MCF 10A (cell line): ENCODE data around the gene NAT10. TPM values are rescaled to one million over a fixed set of nuclear protein-coding genes. Genes with fewer than 3 reads are reported as not detected.
A peak's percentile ranks its signal among the peaks of the same experiment; 100 is the strongest.

ENCODE experiments used
- BruUV-seq: library from RNA; stranded (reverse); fragments of 400-500 nt; replicated peaks from 2 replicates; lab custom pipeline; 2021; lab: Mats Ljungman, UMichigan
- CTCF ChIA-PET: fragments of 300-600 bp; sonication (Branson Sonifier 250); formaldehyde crosslinking; extraction: SDS; loops from one replicate; lab custom pipeline; 2021; ENCODE audit warnings: antibody characterized with exemption, inconsistent platforms; lab: Yijun Ruan, JAX
- POLR2A ChIA-PET: fragments of 300-600, 350-650 bp; sonication (Branson Sonifier 250); formaldehyde crosslinking; extraction: SDS; loops from one replicate; lab custom pipeline; 2020; ENCODE audit warnings: antibody characterized with exemption, inconsistent platforms; lab: Yijun Ruan, JAX
- DNase-seq: peaks from one replicate; pipeline ENCODE4 v3.0.0-alpha.2; 2018; ENCODE audit not compliant: unreplicated experiment
- H3K27ac Mint-ChIP-seq: one replicate; pipeline ENCODE4 v1.8.0; 2022; ENCODE audit warnings: mild to moderate bottlenecking, low read depth, mixed read lengths; ENCODE audit not compliant: unreplicated experiment
- H3K27me3 Mint-ChIP-seq: one replicate; pipeline ENCODE4 v1.8.0; 2022; ENCODE audit warnings: mixed read lengths; ENCODE audit not compliant: insufficient read depth, unreplicated experiment
- H3K36me3 Mint-ChIP-seq: one replicate; pipeline ENCODE4 v1.8.0; 2022; ENCODE audit warnings: mild to moderate bottlenecking, moderate library complexity, mixed read lengths; ENCODE audit not compliant: insufficient read depth, unreplicated experiment
- H3K4me1 Mint-ChIP-seq: one replicate; pipeline ENCODE4 v1.8.0; 2022; ENCODE audit warnings: mixed read lengths; ENCODE audit not compliant: insufficient read depth, unreplicated experiment
- H3K4me3 Mint-ChIP-seq: one replicate; pipeline ENCODE4 v1.8.0; 2022; ENCODE audit warnings: mild to moderate bottlenecking, moderate library complexity, mixed read lengths; ENCODE audit not compliant: unreplicated experiment
- H3K9me3 Mint-ChIP-seq: one replicate; pipeline ENCODE4 v1.8.0; 2022; ENCODE audit warnings: mixed read lengths; ENCODE audit not compliant: unreplicated experiment
- intact Hi-C: fragments of 100-400 bp; cut with micrococcal nuclease; formaldehyde crosslinking; loops from 2 replicates; pipeline ENCODE4 v1.14.1; 2022
- total RNA-seq: library from RNA; stranded (reverse); gene quantifications from 2 replicates; pipeline ENCODE4 v1.2.3, GENCODE V29; 2022
- TF ChIP-seq, protein P1 (sequence below): fragments of 200-600 bp; IDR thresholded peaks from one replicate; pipeline ENCODE4 v1.8.0; 2022; ENCODE audit warnings: antibody characterized with exemption, mild to moderate bottlenecking; ENCODE audit not compliant: unreplicated experiment

NAT10 gene
- total RNA-seq, 1 experiment from 2014 or later: 89.5 TPM

DNA sequence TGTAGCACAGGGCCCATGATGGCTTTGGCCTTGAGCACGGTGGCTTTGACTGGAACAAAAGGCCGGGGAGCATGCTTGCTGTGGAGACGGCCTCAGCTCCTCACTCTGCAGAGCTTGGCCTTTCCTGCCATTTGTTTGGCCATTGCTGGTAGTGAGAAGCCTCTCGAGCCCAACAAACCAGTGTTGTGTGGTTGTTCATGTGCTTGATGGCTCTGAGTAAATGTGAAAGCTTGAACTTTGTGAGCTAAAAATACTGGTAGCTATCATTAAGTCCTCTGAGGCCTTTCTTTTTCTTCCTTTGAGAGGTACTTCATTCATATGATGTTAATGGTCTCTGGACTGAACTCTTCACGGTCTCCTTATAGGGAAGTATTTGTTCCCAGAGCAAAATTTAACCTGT lies 39.6 kb downstream of the NAT10 start:
- H3K36me3 Mint-ChIP-seq: peaks cover 76% of the 10 kb centered on the region
- ChIA-PET CTCF (interaction anchor here (1.1 kb wide), 1 partner anchor 149 kb away, joined by 3 read pairs; no protein-coding TSS in a partner anchor), POLR2A (interaction anchor here (0.7 kb wide), 1 partner anchor 11 kb away, joined by 3 read pairs; no protein-coding TSS in a partner anchor)
- no peaks in the 10 kb centered on the region for H3K4me1 Mint-ChIP-seq
- no TSS peak for BruUV-seq
- intact Hi-C loops: no loop called here
- TF ChIP-seq, protein P1, sequence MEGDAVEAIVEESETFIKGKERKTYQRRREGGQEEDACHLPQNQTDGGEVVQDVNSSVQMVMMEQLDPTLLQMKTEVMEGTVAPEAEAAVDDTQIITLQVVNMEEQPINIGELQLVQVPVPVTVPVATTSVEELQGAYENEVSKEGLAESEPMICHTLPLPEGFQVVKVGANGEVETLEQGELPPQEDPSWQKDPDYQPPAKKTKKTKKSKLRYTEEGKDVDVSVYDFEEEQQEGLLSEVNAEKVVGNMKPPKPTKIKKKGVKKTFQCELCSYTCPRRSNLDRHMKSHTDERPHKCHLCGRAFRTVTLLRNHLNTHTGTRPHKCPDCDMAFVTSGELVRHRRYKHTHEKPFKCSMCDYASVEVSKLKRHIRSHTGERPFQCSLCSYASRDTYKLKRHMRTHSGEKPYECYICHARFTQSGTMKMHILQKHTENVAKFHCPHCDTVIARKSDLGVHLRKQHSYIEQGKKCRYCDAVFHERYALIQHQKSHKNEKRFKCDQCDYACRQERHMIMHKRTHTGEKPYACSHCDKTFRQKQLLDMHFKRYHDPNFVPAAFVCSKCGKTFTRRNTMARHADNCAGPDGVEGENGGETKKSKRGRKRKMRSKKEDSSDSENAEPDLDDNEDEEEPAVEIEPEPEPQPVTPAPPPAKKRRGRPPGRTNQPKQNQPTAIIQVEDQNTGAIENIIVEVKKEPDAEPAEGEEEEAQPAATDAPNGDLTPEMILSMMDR: no peak
- no peak overlapping the region for H3K27ac Mint-ChIP-seq
- DNase-seq: no peak
- H3K27me3 Mint-ChIP-seq: no peaks in the 10 kb centered on the region
- H3K9me3 Mint-ChIP-seq: no peaks in the 10 kb centered on the region
- no peak overlapping the region for H3K4me3 Mint-ChIP-seq

- no peak for DNase-seq
- Mint-ChIP-seq H3K4me1 (no peaks in the 10 kb centered on the region), H3K27me3 (no peaks in the 10 kb centered on the region), H3K36me3 (peaks cover 70% of the 10 kb centered on the region), H3K27ac (no peak overlapping the region), H3K4me3 (no peak overlapping the region), H3K9me3 (no peaks in the 10 kb centered on the region)
- intact Hi-C loops: no loop called here
- POLR2A ChIA-PET: no interaction called here
- TF ChIP-seq, protein P1: no peak
- BruUV-seq: no TSS peak
- CTCF ChIA-PET: no interaction called here
Observed at GRCh38 chr11:34145847-34146381, 40.5 kb downstream of the NAT10 start.

- TF ChIP-seq, protein P1: no peak
- ChIA-PET CTCF (no interaction called here), POLR2A (no interaction called here)
- H3K27me3 Mint-ChIP-seq: no peaks in the 10 kb centered on the region
- no peaks in the 10 kb centered on the region for H3K9me3 Mint-ChIP-seq
- intact Hi-C loops: no loop called here
- no peak overlapping the region for H3K27ac Mint-ChIP-seq
- BruUV-seq: TSS peak; percentile 78
- peaks cover 71% of the 10 kb centered on the region for H3K36me3 Mint-ChIP-seq
- no peak overlapping the region for H3K4me3 Mint-ChIP-seq
- no peak for DNase-seq
- H3K4me1 Mint-ChIP-seq: no peaks in the 10 kb centered on the region
Observed at GRCh38 chr11:34146411-34146810, 41.0 kb downstream of the NAT10 start.

DNA sequence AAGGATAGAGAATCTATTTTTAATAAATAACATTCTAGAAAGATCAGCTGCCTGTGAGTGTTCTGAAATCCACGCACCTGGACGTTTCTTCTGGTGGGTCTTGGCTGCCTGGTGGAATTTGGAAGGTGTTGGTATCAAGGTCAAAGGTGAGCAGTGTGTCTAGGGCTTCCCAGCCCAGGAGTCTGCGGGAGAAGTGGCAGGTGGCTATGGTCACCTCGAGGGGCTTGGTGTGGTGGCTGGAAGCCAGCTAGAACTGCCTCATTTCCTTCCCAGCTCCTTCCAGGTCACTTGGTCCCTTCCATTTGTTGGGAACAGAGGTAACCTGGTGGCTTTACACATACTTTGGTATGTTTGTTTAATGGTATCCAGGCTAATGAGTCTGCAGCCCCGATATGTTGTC lies 41.4 kb downstream of the NAT10 start:
- ChIA-PET POLR2A (no interaction called here), CTCF (no interaction called here)
- Mint-ChIP-seq H3K4me3 (no peak overlapping the region), H3K4me1 (no peaks in the 10 kb centered on the region), H3K36me3 (peaks cover 67% of the 10 kb centered on the region), H3K27me3 (no peaks in the 10 kb centered on the region), H3K27ac (no peak overlapping the region), H3K9me3 (no peaks in the 10 kb centered on the region)
- no TSS peak for BruUV-seq
- TF ChIP-seq, protein P1: no peak
- intact Hi-C loops: no loop called here
- no peak for DNase-seq
